GM18858 (cell line): Measurements from ENCODE around the gene ELP2.

Experiments
- ATAC-seq: cut with Tn5 transposase; IDR thresholded peaks from one replicate; pipeline ENCODE4 v1.9.1; 2021; ENCODE audit not compliant: unreplicated experiment

ELP2 gene

DNA sequence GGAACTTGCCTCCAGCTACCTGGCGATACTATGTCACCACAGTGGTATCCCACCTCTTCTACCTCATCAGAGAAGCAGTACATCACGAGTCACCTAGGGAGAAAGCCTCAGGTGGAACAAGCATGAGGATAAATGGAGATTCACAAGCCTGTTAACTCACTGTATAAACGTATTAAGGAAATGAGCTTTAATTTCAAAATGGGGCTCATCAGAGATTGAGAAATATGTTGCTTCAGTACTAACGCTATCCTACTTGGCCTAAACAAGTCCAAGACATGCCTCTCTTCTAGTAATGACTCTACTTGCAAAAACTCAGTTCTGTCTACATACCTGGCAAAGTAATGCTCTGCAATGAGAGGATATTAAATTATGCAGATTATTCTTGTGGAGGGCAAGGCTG is 4.9 kb upstream of the ELP2 start:
- ATAC-seq, result no peak

GRCh38 chr18:36126668-36127067 is 3.0 kb upstream of the ELP2 start:
- no peak for ATAC-seq

- ATAC-seq, result no peak
Observed at GRCh38 chr18:36127836-36128529, 1.7 kb upstream of the ELP2 start.

DNA sequence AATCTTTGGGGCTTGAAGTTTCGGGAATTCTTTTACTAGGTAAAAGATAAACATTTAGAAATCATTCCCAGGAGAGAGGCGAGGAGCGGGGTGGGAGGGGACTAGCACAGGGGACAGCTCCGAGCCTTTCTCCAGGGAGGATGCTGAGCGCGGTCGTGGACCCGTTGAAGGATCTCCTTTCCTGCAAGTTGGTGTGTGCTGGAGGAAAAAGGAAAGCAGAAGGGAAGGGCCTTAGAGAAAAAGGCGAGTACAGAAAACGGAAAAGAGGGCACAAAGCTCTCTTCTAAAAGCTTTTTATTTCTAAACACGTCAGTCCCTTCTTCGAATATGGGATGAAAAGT is 1.2 kb upstream of the ELP2 start:
- ATAC-seq, result no peak

- peak; percentile 9 for ATAC-seq
Observed at GRCh38 chr18:36128907-36129299, 796 bp upstream of the ELP2 start.

DNA sequence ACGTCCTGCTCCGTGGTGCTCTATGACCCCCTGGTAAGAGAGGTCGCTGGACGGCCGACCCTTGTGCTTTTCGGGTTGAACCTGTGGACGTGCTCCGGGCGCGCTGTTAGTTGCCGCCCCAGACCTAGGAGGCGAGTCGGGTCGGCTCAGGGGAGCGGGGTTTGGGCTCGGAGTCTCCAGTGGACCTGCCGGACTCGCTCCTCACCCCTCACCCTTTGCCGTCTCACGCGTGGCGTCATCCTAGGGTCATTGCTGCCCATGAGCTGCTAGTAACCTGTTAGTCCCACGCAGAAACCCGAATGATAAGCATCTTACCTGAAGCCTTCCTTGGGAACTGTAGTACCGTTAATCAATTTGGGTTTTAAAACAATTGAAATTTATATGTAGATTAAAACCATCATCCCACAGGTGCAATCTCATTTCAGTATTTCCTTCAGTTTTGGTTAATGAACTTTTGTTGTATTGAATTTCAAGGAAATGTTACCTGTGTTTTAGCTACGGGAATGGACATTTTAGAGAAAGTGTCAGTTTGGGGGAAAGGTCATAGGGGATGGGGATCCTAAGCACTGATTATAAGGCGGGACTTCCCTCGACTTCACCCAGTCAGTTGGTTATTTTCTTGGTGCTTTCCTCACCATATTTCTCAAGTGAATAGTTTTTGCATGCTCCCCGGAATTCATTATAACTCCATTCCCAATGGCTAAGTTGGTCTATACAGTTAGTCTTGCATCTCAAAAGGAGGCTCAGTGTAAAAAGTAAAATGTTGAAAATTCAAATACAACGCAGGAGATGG is 536 bp downstream of the ELP2 start:
- peak; percentile 5 for ATAC-seq

DNA sequence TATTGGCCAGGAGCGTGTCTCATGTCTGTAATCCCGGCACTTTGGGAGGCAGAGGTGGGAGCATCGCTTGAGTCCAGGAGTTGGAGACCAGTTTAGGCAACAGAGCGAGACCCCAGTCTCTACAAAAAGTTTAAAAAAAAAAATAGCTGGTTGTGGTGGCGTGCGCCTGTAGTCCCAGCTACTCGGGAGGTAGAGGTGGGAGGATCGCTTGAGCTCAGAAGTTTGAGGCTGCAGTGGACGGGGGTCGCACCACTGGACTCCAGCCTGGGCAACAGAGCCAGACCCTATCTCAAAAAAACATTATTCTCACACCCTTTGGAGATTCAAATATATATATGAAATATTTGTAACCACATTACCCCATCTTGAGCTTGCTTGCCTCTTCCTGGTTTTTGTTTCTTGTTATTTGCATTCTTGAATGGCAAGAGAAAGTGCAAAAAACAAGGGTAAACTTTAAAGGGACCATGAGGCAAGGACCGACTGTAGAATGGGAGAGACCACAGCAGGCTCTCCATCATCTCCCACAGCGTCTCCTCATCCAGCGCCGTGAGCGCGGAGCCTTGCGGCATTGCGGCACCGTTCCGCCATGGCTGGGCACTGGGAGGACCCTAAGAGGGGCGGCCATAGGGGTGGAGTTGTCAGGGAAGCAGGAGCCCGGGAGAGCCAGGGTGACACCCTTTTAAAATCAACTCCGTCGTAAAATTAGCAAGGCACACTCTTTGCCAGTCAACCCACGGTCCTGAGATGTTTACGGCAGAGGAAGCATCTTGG is 1.4 kb downstream of the ELP2 start:
- ATAC-seq, result no peak

DNA sequence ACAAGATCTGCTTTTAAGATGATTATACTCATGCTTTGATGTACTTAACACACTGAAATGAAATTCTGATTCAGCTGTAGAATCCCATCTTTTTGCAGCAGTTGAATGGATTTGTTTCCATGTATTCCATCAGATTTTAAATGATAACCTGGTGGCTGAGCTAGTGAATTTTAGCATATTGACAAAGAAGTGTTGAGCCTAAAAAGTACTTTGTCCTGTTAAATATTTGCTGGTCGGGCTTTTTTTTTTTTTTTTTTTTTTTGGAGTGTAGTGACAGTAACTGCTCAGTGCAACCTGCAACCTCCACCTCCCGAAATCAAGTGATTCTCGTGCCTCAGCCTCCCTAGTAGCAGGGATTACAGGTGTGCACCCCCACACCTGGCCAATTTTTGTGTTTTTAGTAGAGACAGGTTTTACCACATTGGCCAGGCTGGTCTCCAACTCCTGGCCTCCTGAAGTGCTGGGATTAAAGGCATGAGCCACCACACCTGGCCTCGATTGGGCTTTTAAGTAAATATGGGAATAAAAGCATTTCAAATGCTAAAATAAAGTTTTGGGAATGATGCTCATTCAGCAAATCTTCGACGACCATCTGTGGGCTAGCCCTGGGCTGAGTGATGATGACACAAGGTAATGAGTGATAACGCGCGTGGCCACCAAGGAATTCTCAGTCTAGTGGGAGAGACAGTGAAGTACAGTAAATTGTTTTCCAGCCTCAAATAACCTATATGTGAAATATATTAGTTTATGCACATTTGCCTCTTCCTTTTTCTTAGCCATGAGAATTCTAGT is 2.2 kb downstream of the ELP2 start:
- no peak for ATAC-seq

GRCh38 chr18:36132756-36133155 is 3.1 kb downstream of the ELP2 start:
- ATAC-seq, result no peak

- no peak for ATAC-seq
Observed at GRCh38 chr18:36135264-36135663, 5.6 kb downstream of the ELP2 start.

DNA sequence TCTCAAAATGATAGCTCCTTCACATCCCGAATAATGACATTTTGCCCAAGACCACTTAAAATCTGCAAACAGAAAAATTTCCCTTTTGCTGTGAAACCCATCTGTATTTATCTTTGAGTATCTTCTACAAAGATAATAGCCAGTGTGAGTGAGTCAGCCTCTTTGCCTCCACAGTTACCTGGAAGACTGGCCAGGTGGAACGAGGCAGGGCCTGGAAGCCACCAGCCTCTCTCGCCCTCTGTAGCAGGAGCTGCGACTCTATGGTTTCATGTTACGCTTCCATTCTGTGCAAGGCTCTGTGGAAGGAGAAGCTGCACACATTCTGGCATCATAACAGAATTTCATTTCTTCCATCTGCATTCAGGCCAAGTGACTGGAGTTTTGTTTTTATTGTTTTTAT is 9.5 kb downstream of the ELP2 start:
- no peak for ATAC-seq

- no peak for ATAC-seq
Observed at GRCh38 chr18:36141576-36141975, 11.9 kb downstream of the ELP2 start.

DNA sequence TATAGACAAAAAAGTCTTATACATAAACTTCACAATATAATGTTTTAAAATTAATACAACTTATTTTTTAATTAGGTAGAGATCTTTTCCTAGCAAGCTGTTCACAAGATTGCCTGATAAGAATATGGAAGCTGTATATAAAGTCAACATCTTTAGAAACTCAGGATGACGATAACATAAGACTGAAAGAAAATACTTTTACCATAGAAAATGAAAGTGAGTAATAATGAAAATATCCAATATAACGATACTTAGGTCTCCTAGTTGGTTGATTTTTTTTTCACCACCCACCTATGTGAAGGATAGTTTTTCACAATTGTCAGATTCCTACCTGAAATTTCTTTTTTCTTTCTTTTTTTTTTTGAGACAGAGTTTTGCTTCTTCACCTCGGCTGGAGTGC is 13.1 kb downstream of the ELP2 start:
- no peak for ATAC-seq

- no peak for ATAC-seq
Observed at GRCh38 chr18:36143391-36143790, 13.7 kb downstream of the ELP2 start.

- peak; percentile 96 for ATAC-seq
Observed at GRCh38 chr18:36149514-36150289, 20.0 kb downstream of the ELP2 start.

GRCh38 chr18:36152781-36153180 is 23.1 kb downstream of the ELP2 start:
- no peak for ATAC-seq

DNA sequence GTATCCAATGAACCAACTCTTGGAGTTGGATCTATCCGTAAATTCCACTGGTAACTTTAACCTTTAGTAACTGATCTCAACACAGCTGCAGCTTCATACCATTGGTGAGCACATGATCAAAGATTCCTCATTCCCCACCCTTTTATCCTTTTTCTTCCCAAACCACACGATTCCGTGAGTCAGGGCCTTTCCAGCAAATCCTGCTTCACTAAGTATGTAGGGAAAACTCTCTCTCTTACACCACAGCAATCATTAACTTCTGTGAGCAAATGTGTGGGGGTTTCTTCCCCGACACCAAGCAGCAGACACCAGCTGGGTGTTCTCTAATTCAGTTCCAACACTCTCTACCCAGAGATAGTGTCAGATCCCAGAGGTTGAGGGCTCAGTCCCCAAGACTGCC is 23.5 kb downstream of the ELP2 start:
- no peak for ATAC-seq

GRCh38 chr18:36153771-36154170 is 24.1 kb downstream of the ELP2 start:
- no peak for ATAC-seq

DNA sequence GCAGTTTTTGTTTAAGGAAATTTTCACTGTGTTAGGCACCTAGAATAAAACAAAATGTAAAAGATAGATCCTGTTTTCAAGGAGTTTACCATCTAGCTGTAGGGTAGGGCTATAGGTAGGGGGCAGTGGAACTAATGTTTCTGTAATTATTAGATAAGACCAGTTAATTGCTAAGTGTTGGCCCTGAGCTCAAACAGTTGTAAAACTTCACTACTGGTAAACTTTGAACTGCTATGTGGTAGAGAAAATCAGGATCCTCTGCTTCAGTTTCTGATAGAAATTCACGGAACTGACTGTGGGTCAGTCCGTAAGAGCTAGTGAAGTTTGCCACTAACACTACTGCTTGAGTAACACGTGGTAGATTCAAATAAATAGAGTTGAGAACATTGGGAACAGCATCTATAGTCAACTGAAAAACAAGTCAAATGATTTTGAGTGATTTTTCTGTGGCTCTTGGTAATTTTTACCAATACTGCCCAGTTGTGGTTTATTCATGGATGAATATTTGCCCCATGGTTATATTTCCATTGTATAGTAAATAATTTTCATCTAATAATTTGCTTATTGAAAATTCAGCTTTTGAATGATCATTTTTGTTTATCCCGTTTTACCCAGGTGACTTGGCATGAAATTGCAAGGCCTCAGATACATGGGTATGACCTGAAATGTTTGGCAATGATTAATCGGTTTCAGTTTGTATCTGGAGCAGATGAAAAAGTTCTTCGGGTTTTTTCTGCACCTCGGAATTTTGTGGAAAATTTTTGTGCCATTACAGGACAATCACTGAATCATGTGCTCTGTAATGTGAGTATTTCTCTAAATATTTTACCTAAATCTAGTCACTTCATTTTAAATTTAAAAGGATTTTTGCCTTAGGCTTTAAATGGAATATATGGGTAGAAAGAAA is 26.4 kb downstream of the ELP2 start:
- no peak for ATAC-seq
